ENCODE data around the gene ABLIM1.

The ABLIM1 gene

GRCh38 chr10:114394531-114394930 is 263.5 kb downstream of the ABLIM1 start:
- TF ChIP-seq POLR2AphosphoS5 (IDR thresholded peaks at IDR 0.05; ENCODE audit: low read depth, low read length), result no peak
- TF ChIP-seq SIN3A (IDR thresholded peaks at IDR 0.05; ENCODE audit: borderline replicate concordance, insufficient read depth, low read length), result no peak
- no peak for TF ChIP-seq TAF1 (IDR thresholded peaks at IDR 0.05; ENCODE audit: borderline replicate concordance, insufficient read depth, low read length)
- no peak for TF ChIP-seq REST (IDR thresholded peaks at IDR 0.05; ENCODE audit: insufficient read depth in 1 of 2, low read depth in 2 of 2, low read length in 2 of 2)
- TF ChIP-seq FOXP2 (optimal IDR thresholded peaks at IDR 0.05; ENCODE audit: borderline replicate concordance, extremely low read depth, extremely low read length, insufficient read depth), result no peak

DNA sequence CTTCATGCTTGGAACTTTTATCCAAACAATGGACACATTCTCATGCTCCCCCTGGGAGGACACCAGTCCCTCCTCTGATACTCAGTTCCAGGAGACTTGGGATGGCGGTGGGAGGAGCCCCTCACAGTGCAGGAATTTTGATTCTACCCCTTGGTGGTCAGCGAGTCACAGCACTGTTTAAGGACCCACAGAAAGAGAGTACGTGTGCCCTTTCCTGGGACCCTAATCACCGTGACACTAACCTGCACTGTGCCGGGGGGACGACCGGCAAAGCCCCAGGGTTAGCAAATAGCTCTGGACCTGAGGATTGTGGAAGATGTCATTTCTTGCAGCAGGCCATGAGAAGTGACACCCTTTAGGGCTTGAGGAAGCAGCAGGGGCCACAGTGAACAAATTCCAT is 264.2 kb downstream of the ABLIM1 start:
- TF ChIP-seq TAF1 (IDR thresholded peaks at IDR 0.05; ENCODE audit: borderline replicate concordance, insufficient read depth, low read length) (no peak), FOXP2 (optimal IDR thresholded peaks at IDR 0.05; ENCODE audit: borderline replicate concordance, extremely low read depth, extremely low read length, insufficient read depth) (no peak), REST (IDR thresholded peaks at IDR 0.05; ENCODE audit: insufficient read depth in 1 of 2, low read depth in 2 of 2, low read length in 2 of 2) (no peak), SIN3A (IDR thresholded peaks at IDR 0.05; ENCODE audit: borderline replicate concordance, insufficient read depth, low read length) (no peak), POLR2AphosphoS5 (IDR thresholded peaks at IDR 0.05; ENCODE audit: low read depth, low read length) (no peak)

- no peak for TF ChIP-seq FOXP2 (optimal IDR thresholded peaks at IDR 0.05; ENCODE audit: borderline replicate concordance, extremely low read depth, extremely low read length, insufficient read depth)
- TF ChIP-seq SIN3A (IDR thresholded peaks at IDR 0.05; ENCODE audit: borderline replicate concordance, insufficient read depth, low read length), result no peak
- TF ChIP-seq POLR2AphosphoS5 (IDR thresholded peaks at IDR 0.05; ENCODE audit: low read depth, low read length), result no peak
These were observed 264.6 kb downstream of the ABLIM1 start for GRCh38 chr10:114393482-114393881.

GRCh38 chr10:114392112-114392835 is 265.8 kb downstream of the ABLIM1 start:
- no peak for TF ChIP-seq FOXP2 (optimal IDR thresholded peaks at IDR 0.05; ENCODE audit: borderline replicate concordance, extremely low read depth, extremely low read length, insufficient read depth)
- TF ChIP-seq POLR2AphosphoS5 (IDR thresholded peaks at IDR 0.05; ENCODE audit: low read depth, low read length), result no peak
- TF ChIP-seq REST (IDR thresholded peaks at IDR 0.05; ENCODE audit: insufficient read depth in 1 of 2, low read depth in 2 of 2, low read length in 2 of 2), result no peak
- no peak for TF ChIP-seq SIN3A (IDR thresholded peaks at IDR 0.05; ENCODE audit: borderline replicate concordance, insufficient read depth, low read length)
- TF ChIP-seq TAF1 (IDR thresholded peaks at IDR 0.05; ENCODE audit: borderline replicate concordance, insufficient read depth, low read length), result no peak

GRCh38 chr10:114391599-114391998 is 266.5 kb downstream of the ABLIM1 start:
- no peak for TF ChIP-seq FOXP2 (optimal IDR thresholded peaks at IDR 0.05; ENCODE audit: borderline replicate concordance, extremely low read depth, extremely low read length, insufficient read depth)
- no peak for TF ChIP-seq SIN3A (IDR thresholded peaks at IDR 0.05; ENCODE audit: borderline replicate concordance, insufficient read depth, low read length)
- no peak for TF ChIP-seq POLR2AphosphoS5 (IDR thresholded peaks at IDR 0.05; ENCODE audit: low read depth, low read length)
- no peak for TF ChIP-seq REST (IDR thresholded peaks at IDR 0.05; ENCODE audit: insufficient read depth in 1 of 2, low read depth in 2 of 2, low read length in 2 of 2)
- TF ChIP-seq TAF1 (IDR thresholded peaks at IDR 0.05; ENCODE audit: borderline replicate concordance, insufficient read depth, low read length), result no peak
